Kidney (tissue), 14 donors: ENCODE results near the gene ZNF423. TPM values are rescaled to one million over a fixed set of nuclear protein-coding genes. Genes with fewer than 3 reads are reported as not detected.
A peak's percentile ranks its signal among the peaks of the same experiment; 100 is the strongest.

ENCODE experiments used
- DNase-seq, 5 donors: peaks; one replicate each; pipeline ENCODE4 v3.0.0-alpha.2; 2013 to 2020
- FAIRE-seq: peaks from 2 replicates; lab custom pipeline; 2012; peaks lifted over from hg19 to GRCh38; lab: Jason Lieb, UNC
- H3K27ac ChIP-seq, 2 donors: one replicate each; pipeline ENCODE4 v1.7.0; 2013; ENCODE audit warnings: low read depth in 2 of 2, low read length in 2 of 2, inconsistent platforms in 1 of 2
- H3K27me3 ChIP-seq: one replicate; pipeline ENCODE4 v1.7.1; 2013; ENCODE audit warnings: low read length, inconsistent platforms; ENCODE audit not compliant: control insufficient read depth, insufficient read depth
- H3K36me3 ChIP-seq, 3 donors: one replicate each; pipeline versions ENCODE4 v1.7.0 to v1.7.1; 2013; ENCODE audit warnings: low read length in 3 of 3, control low read depth in 1 of 3, inconsistent platforms in 1 of 3; ENCODE audit not compliant: insufficient read depth in 3 of 3, control insufficient read depth in 2 of 3
- H3K4me1 ChIP-seq, 3 donors: one replicate each; pipeline versions ENCODE4 v1.7.0 to v1.7.1; 2013; ENCODE audit warnings: low read length in 3 of 3, inconsistent platforms in 1 of 3, low read depth in 1 of 3; ENCODE audit not compliant: control insufficient read depth in 2 of 3, insufficient read depth in 2 of 3
- H3K4me3 ChIP-seq, 3 donors: one replicate each; pipeline versions ENCODE4 v1.7.0 to v1.8.1; 2013; ENCODE audit warnings: low read length in 3 of 3, control low read depth in 1 of 3, inconsistent platforms in 1 of 3
- H3K9ac ChIP-seq, 3 donors: one replicate each; pipeline versions ENCODE4 v1.7.0 to v1.7.1; 2013; ENCODE audit warnings: low read length in 3 of 3, control low read depth in 1 of 3, inconsistent platforms in 1 of 3
- H3K9me3 ChIP-seq, 3 donors: one replicate each; pipeline versions ENCODE4 v1.7.0 to v1.7.1; 2013; ENCODE audit warnings: low read length in 3 of 3, control low read depth in 1 of 3, inconsistent platforms in 1 of 3; ENCODE audit not compliant: control insufficient read depth in 2 of 3, insufficient read depth in 1 of 3
- intact Hi-C: fragments of 100-400 bp; cut with DNase I; formaldehyde crosslinking; loops from one replicate; pipeline ENCODE4 v1.11.1; 2022
- polyA plus RNA-seq: library from polyadenylated mRNA; stranded (reverse); fragments of 350-450 nt; fragmentation: Illumina TruSeq; extraction: RNeasy Lipid Tissue Mini Kit (QIAGEN cat#74804); gene quantifications from one replicate; pipeline ENCODE4 v1.2.3, GENCODE V29; 2014; ENCODE audit warnings: low read depth, low replicate concordance; ENCODE audit not compliant: insufficient read depth
- total RNA-seq: library from RNA; stranded (reverse); fragmentation: NEBNext Ultra II Directional; extraction: Animal tissue kit (Norgen Biotek cat#: 25700); gene quantifications from one replicate; pipeline ENCODE4 v1.2.1, GENCODE V29; 2021
- TF ChIP-seq, protein P1 (sequence below): IDR thresholded peaks from 3 replicates; pipeline ENCODE4 v1.5.1; 2012; ENCODE audit warnings: mild to moderate bottlenecking, moderate library complexity, borderline replicate concordance; ENCODE audit not compliant: insufficient read depth; ENCODE audit errors: extremely low read depth
- donor health status: control.
- donor health status: control.
- donor health status: control.
- donor health status: control.
- donor health status: control.
- donor health status: DM: yes; HTN: yes; CAD: no.
- donor health status: Normal renal cell carcinoma (clear cell type).

The ZNF423 gene
- total and polyA plus RNA-seq, 2 donors from 2014 or later, result 2.0 to 8.4 TPM

DNA sequence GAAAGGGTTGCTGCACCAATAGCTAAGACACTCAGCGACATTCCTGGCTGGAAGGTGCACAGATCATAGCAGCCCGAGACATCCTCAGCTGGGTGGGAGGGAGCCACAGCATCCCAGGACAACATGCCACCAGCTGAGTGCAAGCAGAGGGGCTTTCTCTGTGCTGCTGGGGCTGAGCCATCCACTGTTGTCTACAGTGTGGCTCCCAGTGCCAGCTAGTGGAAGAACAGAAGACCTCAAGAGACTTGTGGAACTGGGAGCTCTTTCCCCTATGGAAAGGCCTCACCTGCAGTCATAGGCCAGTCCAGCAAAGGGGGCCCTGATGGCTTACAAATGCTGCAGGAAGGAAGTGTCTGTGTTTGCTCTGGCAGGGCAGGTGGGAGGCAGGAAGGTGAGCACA is 351.3 kb downstream of the ZNF423 start:
- no peak overlapping the region for H3K27ac ChIP-seq
- H3K9me3 ChIP-seq, result no peaks in the 10 kb centered on the region
- no peaks in the 10 kb centered on the region for H3K4me1 ChIP-seq
- H3K36me3 ChIP-seq, result peaks cover 0 to 2% (median 0%) of the 10 kb centered on the region in 3 donors
- TF ChIP-seq, protein P1, sequence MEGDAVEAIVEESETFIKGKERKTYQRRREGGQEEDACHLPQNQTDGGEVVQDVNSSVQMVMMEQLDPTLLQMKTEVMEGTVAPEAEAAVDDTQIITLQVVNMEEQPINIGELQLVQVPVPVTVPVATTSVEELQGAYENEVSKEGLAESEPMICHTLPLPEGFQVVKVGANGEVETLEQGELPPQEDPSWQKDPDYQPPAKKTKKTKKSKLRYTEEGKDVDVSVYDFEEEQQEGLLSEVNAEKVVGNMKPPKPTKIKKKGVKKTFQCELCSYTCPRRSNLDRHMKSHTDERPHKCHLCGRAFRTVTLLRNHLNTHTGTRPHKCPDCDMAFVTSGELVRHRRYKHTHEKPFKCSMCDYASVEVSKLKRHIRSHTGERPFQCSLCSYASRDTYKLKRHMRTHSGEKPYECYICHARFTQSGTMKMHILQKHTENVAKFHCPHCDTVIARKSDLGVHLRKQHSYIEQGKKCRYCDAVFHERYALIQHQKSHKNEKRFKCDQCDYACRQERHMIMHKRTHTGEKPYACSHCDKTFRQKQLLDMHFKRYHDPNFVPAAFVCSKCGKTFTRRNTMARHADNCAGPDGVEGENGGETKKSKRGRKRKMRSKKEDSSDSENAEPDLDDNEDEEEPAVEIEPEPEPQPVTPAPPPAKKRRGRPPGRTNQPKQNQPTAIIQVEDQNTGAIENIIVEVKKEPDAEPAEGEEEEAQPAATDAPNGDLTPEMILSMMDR, result no peak
- FAIRE-seq, result no peak
- no peak overlapping the region for H3K4me3 ChIP-seq
- intact Hi-C loops, result no loop called here
- DNase-seq, result no peak
- H3K9ac ChIP-seq, result no peak overlapping the region
- no peaks in the 10 kb centered on the region for H3K27me3 ChIP-seq

DNA sequence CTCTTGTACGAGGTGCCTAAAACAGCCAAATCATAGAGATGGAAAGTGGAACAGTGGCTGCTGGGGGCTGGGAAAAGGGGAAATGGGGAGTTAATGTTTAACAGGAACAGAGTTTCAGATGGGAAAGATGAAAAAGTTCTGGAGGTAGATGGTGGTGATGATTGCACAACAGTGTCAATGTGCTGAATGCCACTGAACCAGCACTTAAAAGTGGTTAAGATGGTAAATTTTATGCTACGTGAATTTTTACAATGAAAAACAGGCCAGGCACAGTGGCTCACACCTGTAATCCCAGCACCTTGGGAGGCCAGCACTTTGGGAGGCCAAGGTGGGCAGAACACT is 351.9 kb downstream of the ZNF423 start:
- Histone ChIP-seq H3K9me3 (no peaks in the 10 kb centered on the region), H3K27ac (no peak overlapping the region), H3K27me3 (no peaks in the 10 kb centered on the region), H3K4me3 (no peak overlapping the region), H3K36me3 (peaks cover 0 to 2% (median 0%) of the 10 kb centered on the region in 3 donors), H3K9ac (no peak overlapping the region), H3K4me1 (no peaks in the 10 kb centered on the region)
- no peak for DNase-seq
- TF ChIP-seq, protein P1, result no peak
- no peak for FAIRE-seq
- intact Hi-C loops, result no loop called here

DNA sequence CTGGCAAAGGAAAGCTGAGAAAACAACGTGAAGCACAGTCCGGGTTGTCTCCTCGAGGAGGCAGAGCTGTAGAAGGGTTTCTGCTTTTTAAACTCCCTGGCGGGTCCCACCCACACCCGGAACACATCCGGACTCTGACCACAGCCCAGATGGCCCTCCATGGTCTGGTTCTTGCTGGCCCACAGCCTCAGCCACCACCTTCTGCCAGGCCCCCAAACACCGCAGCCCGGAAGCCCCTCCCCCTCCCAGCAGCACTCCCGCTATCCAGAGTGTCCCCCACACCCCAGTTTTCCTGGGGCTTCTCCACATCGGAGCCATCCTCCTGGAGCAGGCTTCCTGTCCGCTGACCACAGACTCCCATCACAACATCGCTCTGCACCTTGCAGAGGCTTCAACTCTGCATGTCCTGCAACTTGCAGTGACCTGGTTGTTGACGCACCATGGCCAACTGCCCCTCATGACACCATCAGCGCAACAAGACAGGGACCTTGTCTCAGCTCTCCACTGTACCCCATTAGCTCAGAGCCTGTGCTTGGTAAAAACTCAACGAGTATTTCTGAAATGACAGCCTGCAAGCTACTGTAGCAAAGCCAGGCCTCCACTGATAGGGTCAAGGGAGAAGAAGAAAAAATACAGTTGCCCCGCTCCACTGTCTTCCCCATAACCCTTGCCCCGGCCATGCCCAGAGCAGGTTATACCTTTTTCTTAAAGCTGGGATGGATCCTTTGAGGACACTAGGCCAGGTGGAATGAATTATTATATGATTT is 352.5 kb downstream of the ZNF423 start:
- FAIRE-seq, result no peak
- DNase-seq, result peak in 1 of 5 donors; percentile 46
- Histone ChIP-seq H3K9ac (no peak overlapping the region), H3K4me1 (no peaks in the 10 kb centered on the region), H3K4me3 (no peak overlapping the region), H3K9me3 (no peaks in the 10 kb centered on the region), H3K36me3 (peaks cover 0 to 2% (median 0%) of the 10 kb centered on the region in 3 donors), H3K27me3 (no peaks in the 10 kb centered on the region), H3K27ac (no peak overlapping the region)
- TF ChIP-seq, protein P1, result no peak
- intact Hi-C loops, result no loop called here
